ENCODE results near the gene VPS26C.

The VPS26C gene

GRCh38 chr21:37206496-37206895 lies 60.6 kb downstream of the VPS26C start:
- H2AFZ ChIP-seq (ENCODE audit: low read depth, low read length), result no peak overlapping the region
- TF ChIP-seq CTCF (IDR thresholded peaks at IDR 0.05; ENCODE audit: borderline replicate concordance, extremely low read depth, low read length, poor library complexity, severe bottlenecking) (no peak), EZH2 (IDR thresholded peaks at IDR 0.05; ENCODE audit: borderline replicate concordance, low read depth, low read length, severe bottlenecking) (no peak)
- ATAC-seq (ENCODE audit: insufficient read depth, low read depth), result no peak
- no peak overlapping the region for H3K27ac ChIP-seq (ENCODE audit: low read length)
- H3K27me3 ChIP-seq (ENCODE audit: insufficient read depth, low read length, poor library complexity), result no peaks in the 10 kb centered on the region
- H3K9me3 ChIP-seq (ENCODE audit: insufficient read depth, low read length, severe bottlenecking), result peaks cover 10% of the 10 kb centered on the region
- H4K20me1 ChIP-seq (ENCODE audit: insufficient read depth, low read length), result no peaks in the 10 kb centered on the region
- no peak overlapping the region for H3K9ac ChIP-seq (ENCODE audit: low read depth, low read length)
- H3K79me2 ChIP-seq (ENCODE audit: insufficient read depth, low read length), result no peaks in the 10 kb centered on the region
- DNase-seq, result no peak
- H3K4me1 ChIP-seq (ENCODE audit: insufficient read depth, low read length), result no peaks in the 10 kb centered on the region
- H3K4me3 ChIP-seq (ENCODE audit: low read depth in 1 of 2, low read length in 2 of 2), result no peak overlapping the region
- no peak overlapping the region for H3K4me2 ChIP-seq (ENCODE audit: insufficient read depth, low read length)
- peaks cover 17% of the 10 kb centered on the region; the same call in 1 of the 2 replicates for H3K36me3 ChIP-seq (ENCODE audit: insufficient read depth, low read length)

GRCh38 chr21:37204580-37204979 lies 62.6 kb downstream of the VPS26C start:
- no peak for TF ChIP-seq CTCF (IDR thresholded peaks at IDR 0.05; ENCODE audit: borderline replicate concordance, extremely low read depth, low read length, poor library complexity, severe bottlenecking)
- TF ChIP-seq EZH2 (IDR thresholded peaks at IDR 0.05; ENCODE audit: borderline replicate concordance, low read depth, low read length, severe bottlenecking), result no peak
- H4K20me1 ChIP-seq (ENCODE audit: insufficient read depth, low read length), result no peaks in the 10 kb centered on the region
- H2AFZ ChIP-seq (ENCODE audit: low read depth, low read length), result no peak overlapping the region
- no peak overlapping the region for H3K9ac ChIP-seq (ENCODE audit: low read depth, low read length)
- peaks cover 36% of the 10 kb centered on the region for H3K36me3 ChIP-seq (ENCODE audit: insufficient read depth, low read length)
- DNase-seq (no peak), ATAC-seq (ENCODE audit: insufficient read depth, low read depth) (no peak)
- H3K9me3 ChIP-seq (ENCODE audit: insufficient read depth, low read length, severe bottlenecking), result peaks cover 6% of the 10 kb centered on the region
- no peak overlapping the region for H3K27ac ChIP-seq (ENCODE audit: low read length)
- no peak overlapping the region for H3K4me3 ChIP-seq (ENCODE audit: low read depth in 1 of 2, low read length in 2 of 2)
- H3K27me3 ChIP-seq (ENCODE audit: insufficient read depth, low read length, poor library complexity), result no peaks in the 10 kb centered on the region
- H3K79me2 ChIP-seq (ENCODE audit: insufficient read depth, low read length), result no peaks in the 10 kb centered on the region
- no peak overlapping the region for H3K4me2 ChIP-seq (ENCODE audit: insufficient read depth, low read length)
- H3K4me1 ChIP-seq (ENCODE audit: insufficient read depth, low read length), result no peaks in the 10 kb centered on the region

- no peak overlapping the region for H3K27ac ChIP-seq (ENCODE audit: low read length)
- no peaks in the 10 kb centered on the region for H3K4me1 ChIP-seq (ENCODE audit: insufficient read depth, low read length)
- H3K79me2 ChIP-seq (ENCODE audit: insufficient read depth, low read length), result no peaks in the 10 kb centered on the region
- peaks cover 54% of the 10 kb centered on the region for H3K36me3 ChIP-seq (ENCODE audit: insufficient read depth, low read length)
- ATAC-seq (ENCODE audit: insufficient read depth, low read depth) (no peak), DNase-seq (no peak)
- no peaks in the 10 kb centered on the region for H3K27me3 ChIP-seq (ENCODE audit: insufficient read depth, low read length, poor library complexity)
- H2AFZ ChIP-seq (ENCODE audit: low read depth, low read length), result no peak overlapping the region
- H3K4me3 ChIP-seq (ENCODE audit: low read depth in 1 of 2, low read length in 2 of 2), result no peak overlapping the region
- no peak overlapping the region for H3K9ac ChIP-seq (ENCODE audit: low read depth, low read length)
- H3K4me2 ChIP-seq (ENCODE audit: insufficient read depth, low read length), result no peak overlapping the region
- no peak for TF ChIP-seq CTCF (IDR thresholded peaks at IDR 0.05; ENCODE audit: borderline replicate concordance, extremely low read depth, low read length, poor library complexity, severe bottlenecking)
- TF ChIP-seq EZH2 (IDR thresholded peaks at IDR 0.05; ENCODE audit: borderline replicate concordance, low read depth, low read length, severe bottlenecking), result no peak
- H4K20me1 ChIP-seq (ENCODE audit: insufficient read depth, low read length), result no peaks in the 10 kb centered on the region
- no peaks in the 10 kb centered on the region for H3K9me3 ChIP-seq (ENCODE audit: insufficient read depth, low read length, severe bottlenecking)
Observed at GRCh38 chr21:37202221-37203110, 64.7 kb downstream of the VPS26C start.
